SH-SY5Y (cell line): Measurements from ENCODE around the gene KLK12.

Experiments used
- GATA2 ChIP-seq: IDR thresholded peaks from 2 replicates; pipeline ENCODE4 v1.6.1; 2011; ENCODE audit warnings: mild to moderate bottlenecking, low read depth, low read length
- GATA3 ChIP-seq: IDR thresholded peaks from 2 replicates; pipeline ENCODE4 v1.6.1; 2011; ENCODE audit warnings: low read depth, mild to moderate bottlenecking, low read length, moderate library complexity

DNA sequence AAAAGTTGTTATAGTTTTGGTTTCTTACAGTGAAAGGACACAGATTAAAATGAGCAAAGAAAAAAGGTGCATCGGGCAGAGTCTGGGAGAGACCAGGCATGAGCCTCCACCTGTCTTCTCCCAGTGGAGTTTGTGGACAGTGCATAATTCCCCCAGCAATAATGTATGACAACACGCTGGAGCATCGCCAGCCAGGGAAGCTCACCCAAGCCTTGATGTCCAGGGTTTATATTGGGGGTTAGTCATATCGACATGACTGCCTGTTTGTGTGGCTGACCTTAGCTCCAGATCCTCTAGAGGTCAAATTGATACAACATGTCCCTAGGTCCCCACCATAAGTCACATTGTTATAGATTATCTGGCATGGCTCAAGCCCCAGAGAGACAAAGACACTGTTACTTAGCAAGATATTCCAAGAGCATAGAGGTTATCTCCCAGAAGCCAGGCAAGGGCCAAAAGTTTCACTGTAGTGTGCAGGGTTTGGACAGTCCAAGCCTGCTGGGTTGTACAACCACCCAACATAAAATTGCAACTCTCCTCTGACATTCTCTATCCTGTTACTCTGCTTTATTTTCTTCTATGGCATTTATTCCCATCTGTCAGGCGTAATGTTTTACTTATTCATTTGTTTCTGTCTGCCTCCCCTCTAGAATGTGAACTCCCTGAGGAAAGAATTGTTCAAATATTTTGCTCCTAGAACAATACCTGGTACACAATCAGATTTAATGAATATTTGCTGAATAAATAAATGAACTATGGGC is 35.7 kb upstream of the KLK12 start:
- TF ChIP-seq GATA2 (no peak), GATA3 (no peak)
